ENCODE data around the gene FBN3.

The FBN3 gene

DNA sequence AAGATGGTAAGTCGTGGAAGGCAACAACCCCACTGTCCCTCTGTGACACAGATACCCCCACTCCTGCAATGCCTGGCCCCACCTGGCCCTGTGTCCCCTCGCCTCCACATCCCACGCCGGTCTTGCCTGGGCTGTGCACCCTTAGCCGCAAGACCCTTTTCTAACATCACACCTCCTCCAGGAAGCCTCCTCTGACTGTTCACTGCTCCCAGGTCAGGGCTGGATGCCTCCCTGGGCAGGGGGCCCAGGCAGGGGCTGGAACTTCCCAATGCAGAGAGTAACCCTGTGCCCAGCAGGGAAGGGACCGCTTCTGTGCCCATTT is 1.3 kb downstream of the FBN3 start:
- no peak for DNase-seq

DNA sequence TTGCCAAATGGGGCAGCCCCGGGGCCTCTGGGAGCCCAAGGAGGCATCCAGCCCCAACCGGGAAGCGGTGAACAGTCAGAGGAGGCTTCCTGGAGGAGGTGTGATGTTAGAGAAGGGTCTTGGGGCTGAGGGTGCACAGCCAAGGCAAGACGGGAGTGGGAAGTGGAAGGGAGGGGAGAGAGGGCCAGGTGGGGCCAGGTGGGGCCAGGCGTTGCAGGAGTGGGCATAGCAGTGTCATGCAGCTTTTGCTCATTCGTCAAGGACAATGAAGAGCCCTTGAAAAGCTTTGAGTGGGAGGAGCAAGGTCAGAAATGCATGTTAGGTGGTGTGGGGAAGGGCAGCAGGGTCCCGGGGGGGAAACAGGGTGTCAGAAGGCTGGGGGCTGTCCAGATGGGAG is 1.8 kb downstream of the FBN3 start:
- DNase-seq, result no peak

DNA sequence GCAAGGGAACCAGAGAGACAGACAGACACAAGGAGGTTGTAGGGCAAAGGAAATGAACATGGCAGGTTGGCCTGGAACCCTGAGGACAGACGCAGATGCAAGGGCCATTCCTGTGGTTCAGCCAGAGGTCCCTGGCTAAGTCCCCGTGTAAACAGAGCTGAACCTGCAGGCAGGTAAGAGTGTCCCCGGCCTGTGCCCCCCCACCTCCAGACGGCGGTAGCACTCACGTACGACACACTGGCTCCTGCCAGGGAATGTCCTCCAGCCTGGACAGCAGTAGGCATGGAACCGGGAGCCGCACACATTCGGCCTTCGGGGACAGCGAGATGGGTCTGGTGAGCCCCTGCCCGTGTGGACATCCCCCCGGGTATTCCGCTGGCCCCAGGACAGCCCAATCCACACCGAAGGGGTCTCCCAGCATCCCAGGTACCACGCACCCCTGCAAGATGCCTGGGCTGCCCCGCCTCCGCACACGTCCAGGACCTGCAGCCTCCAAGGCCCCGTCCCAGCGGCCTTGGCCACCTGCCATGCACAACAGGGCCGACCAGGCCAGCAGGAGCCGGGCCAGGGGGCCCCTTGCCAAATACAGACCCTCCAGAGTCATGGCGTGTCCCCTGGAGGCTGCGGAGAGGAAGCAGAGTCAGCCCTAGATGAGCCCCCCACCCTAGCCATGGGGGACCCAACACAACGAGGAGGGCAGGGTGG is 2.4 kb downstream of the FBN3 start:
- no peak for DNase-seq

DNA sequence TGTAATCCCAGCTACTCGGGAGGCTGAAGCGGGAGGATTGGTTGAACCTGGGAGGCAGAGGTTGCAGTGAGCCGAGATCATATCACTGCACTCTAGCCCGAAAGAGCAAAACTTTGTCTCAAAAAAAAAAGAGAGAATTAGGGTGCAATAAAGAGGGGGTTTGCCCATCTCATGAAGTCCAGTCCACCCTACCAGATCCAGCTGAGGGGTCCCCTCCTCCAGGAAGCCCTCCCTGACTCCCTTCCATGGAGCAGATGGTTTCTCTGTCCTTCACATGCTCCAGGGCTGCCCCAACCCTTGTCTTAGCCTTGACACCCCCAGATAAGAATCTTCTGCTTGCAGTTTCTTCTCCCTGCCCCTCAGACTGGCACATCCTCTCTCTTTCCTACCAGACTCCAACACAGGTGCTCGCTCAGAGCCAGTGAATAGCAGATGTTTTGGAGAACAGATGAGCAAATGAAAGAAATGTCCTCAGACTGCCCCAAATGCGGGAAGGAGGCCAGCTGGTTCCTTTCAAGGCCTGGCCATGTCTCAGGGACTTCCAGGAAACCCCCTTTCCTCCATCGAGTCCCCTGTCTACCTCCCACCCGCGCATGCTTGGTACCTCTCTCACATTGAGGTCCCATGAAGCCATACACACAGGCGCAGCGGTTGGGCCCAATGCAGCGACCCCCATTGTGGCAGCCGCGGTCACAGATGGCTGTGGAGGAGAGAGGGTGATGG is 5.0 kb downstream of the FBN3 start:
- no peak for DNase-seq

DNA sequence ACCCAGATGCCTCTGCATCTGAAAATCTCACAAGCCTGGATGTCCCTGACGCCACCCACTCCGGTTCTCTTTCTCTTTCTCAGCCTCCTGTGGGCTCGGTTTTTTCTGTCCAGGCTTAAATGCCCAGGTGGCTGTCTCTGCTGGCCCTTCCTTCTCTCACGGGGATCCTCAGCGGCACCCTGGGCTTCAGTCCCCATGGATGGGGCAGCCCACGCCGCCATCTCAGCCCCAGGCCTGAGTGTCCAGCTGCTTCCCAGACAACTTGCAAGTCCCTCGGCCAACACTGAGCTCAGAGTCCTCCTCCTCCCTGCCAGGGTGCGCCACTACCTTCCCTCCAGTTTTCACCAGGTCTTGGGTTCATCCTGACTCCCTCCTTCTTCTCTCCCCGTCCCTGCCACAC is 6.4 kb downstream of the FBN3 start:
- DNase-seq, result no peak

DNA sequence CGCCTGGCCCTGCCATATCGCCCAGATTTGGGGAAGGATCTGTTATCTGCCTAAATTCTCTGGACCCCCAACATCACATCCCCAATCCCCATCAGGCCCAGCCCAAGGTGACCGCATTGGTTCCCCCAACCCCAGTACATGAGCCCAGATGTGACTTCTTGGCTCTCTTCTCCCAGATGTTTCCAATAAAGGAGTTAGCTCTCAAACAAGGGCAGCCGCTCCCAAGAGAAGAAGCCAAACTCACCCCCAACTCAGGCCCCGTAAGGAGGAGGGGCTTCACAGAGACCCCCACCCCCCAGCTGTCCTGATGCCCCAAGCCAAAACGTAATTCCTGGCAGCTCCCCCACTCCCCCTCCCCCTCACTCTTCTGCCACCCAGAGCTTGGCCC is 6.9 kb downstream of the FBN3 start:
- DNase-seq, result no peak

DNA sequence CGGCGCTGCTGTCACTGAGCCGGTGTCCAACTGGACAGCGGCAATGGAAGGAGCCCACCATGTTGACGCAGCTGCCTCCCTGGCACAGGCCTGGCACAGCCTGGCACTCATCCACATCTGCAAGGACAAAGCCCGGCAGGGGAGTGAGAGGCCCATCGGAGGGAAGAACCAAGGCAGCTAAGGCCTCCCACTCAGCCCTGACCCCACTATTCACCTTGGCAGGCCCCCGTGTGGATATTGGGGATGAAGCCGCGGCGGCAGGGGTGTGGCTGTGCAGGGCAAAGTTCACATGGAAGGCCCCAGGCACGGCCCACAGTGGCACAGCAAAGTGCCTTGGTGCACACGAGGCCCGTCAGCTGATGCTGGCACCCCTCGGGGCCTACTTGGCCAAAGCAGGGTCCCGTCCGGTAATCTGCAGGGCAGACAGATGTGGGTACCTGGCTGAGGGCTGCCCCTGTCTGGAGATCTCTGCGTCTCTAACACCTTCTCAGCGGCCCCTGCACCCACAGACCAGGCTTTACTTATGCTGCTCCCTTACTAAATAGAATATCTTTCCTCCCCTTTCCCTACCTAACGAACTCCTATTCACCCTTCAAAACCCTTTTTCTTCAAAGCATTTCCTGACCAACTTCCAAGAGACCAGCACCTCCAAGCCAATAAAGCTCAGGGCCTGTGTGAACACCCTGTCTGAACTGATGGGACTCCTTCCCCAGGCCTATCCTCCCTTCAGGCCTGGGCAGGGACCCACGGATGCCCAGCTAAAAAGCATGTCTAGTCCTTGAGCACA is 7.5 kb downstream of the FBN3 start:
- DNase-seq, result no peak

DNA sequence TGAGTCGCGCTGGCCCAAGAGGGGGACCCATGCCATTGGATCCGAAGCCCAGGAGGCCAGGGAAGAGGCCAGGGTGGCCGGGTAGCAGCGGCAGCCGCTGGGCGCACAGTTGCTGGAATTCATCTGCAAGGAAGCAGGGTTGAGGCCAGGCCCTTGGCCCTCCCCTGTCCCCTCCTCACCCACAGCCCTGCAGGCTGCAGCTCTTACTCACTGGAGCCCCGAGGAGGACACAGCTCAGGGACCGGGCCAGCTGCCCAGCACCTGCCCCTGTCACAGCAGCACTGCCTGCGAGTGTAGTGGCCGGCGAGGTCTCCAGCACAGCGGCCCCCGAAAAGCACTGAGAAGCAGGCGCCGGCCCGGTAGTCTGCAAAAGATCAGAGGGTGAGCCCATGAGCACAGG is 11.2 kb downstream of the FBN3 start:
- no peak for DNase-seq

DNA sequence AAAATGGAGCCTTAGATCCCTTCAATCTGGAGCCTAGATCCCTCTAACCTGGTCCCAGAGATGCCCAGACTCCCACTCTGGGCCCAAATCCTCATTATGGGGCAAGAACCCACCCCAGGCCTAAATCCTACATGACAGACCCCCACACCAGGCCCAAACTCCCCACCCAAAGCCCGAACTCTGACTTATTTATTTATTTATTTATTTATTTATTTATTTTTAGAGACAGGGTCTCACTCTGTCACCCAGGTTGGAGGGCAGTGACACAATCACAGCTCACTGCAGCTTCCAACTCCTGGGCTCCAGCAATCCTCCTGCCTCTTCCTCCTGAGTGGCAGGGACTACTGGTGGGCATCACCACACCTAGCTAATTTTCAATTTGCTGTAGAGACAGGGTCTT is 12.0 kb downstream of the FBN3 start:
- no peak for DNase-seq

DNA sequence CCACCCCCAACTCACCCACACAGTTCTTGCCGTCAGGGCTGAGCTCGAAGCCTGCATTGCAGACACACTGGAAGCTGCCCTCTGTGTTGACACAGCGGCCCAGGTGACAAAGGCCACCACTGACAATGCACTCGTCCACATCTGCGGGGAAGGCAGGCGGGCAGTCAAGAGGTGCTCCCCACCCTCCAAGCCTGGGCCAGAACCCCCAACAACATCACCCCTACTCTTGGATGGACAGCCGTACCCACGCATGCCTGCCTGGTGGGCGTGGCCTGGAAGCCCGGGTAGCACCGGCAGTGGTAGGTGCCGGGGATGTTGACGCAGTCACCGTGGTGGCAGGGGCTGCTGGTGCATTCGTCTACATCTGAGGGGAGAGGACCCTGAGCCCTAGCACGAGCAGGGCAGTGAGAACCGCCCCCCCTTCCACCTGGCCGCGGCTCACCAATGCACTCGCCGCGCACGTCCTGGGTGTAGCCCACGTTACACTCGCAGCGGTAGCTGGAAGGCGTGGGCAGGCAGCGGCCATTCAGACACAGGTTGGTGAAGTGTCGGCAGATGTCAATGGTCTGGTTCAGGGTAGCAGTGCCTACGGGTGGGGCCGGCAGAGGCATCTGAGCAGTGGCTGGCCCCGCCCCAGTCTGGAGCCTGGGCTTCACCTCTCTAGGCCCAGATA is 13.3 kb downstream of the FBN3 start:
- no peak for DNase-seq

DNA sequence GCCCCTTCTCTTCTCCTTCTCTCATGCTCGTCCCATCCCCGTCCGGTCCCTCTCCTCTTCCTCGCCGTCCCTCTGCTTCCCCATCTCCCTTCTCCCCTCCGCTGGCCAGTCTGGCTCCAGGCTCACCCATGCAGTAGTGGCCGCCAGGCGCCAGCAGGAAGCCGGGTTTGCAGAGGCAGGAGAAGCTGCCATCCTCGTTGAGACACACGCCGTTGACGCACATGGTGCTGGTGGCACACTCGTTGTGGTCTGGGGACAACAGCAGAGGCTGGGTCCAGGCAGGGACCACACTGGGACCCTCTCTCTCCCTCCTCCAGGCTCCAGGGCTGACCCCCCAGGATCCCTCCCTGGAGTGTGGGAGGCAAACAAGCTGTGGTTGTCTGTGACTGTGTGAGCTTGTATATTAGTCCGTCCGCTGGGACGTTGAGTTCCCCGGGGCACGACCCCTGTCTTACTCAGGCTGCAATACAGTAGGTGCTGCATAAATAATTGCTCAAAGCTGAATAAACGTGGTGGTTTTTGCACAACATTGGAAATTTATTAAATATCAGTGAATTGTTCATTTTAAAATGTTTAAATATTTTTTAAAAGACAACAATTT is 16.4 kb downstream of the FBN3 start:
- no peak for DNase-seq

DNA sequence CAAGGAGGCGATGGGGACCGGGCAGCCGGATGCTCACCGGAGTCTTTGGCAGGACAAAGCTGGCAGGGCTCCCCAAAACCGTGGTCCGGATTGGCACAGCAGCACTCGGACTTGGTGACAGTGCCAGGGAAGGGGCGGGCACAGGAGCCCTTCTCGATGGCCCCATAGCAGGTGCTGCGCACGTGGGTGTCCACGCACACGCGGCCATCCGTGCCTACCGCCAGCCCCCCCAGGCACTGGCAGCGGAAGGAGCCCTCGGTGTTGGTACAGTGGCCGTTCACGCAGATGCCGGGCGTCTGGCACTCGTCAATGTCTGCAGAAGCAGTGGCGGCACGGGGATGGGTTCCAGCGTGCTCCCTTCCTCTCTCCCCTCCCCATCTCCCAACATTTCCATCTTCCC is 17.9 kb downstream of the FBN3 start:
- DNase-seq, result no peak

DNA sequence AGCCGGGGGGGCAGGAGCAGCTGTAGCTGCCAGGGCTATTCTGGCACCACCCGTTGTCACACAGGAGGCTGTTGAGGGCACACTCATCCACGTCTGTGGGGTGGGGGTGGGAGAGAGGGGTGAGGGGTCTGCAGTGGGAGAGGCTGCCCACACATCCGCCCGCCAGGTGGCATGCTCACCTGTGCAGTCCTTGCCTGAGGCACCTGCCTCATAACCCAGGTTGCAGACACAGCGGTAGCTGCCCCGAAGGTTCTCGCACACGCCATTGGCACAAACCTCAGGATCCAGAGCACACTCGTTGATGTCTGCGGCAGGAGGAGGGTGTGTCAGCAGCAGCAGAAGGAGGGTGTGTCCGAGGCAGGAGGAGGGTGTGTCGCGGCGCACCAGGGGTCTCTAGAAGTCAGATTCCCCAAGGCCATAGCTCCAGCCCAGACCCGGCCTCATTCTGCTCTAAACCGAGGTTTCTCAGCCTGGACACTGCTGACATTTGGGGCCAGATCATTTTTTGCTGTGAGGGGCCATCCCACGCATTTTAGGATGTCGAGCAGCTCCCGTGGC is 20.3 kb downstream of the FBN3 start:
- DNase-seq, result no peak

DNA sequence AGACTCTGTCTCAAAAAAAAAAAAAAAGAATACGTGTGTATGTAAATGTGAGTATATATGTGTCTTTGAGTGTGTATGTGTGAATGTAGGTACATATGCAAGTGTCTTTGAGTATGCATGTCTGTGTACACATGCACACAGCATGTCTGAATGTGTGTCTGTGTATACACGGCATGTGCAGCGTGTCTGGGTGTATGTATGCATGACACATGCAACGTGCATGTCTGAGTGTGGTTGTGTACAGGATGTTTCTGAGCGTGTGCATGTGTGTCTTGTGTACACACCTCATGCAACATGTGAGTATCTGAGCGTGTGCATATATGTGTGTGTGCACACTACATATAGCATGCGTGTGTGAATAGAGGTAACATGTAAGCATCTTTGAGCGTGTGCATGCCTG is 20.8 kb downstream of the FBN3 start:
- DNase-seq, result no peak

DNA sequence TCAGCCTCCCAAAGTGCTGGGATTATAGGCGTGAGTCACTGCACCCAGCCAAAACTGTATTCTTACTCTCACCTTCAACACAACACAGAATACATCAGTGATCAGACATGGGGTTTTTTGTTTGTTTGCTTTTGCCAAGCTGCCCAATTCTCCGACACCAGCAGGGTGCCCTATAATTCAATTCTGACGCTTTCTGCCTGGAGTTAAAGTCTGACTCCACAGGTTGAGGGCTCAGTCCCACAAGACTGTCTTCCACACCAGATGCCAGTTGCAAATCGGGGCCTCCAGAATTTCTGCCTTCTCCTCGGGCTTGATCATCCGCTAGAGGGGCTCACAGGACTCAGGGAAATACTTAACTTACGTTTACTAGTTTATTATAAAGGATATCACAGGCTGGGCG is 22.1 kb downstream of the FBN3 start:
- DNase-seq, result no peak

DNA sequence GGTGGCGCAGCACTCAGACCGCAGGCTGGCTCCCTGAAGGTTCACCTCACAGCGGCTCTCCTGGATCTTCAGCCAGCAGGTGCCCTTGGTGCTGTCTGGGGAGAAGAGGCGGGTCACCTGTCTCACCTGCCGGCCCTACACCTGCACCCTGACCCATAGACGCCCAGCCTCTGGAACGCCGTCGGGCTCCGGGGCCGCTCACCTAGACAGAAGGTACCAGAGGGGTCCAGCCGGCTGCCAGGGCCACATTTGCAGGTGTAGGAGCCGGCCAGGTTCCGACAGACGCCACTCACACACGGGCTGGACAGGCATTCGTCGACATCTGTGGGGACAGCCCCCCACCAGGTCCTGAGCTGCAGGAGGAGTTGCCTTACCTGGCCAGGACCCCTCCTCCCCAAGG is 22.9 kb downstream of the FBN3 start:
- no peak for DNase-seq

DNA sequence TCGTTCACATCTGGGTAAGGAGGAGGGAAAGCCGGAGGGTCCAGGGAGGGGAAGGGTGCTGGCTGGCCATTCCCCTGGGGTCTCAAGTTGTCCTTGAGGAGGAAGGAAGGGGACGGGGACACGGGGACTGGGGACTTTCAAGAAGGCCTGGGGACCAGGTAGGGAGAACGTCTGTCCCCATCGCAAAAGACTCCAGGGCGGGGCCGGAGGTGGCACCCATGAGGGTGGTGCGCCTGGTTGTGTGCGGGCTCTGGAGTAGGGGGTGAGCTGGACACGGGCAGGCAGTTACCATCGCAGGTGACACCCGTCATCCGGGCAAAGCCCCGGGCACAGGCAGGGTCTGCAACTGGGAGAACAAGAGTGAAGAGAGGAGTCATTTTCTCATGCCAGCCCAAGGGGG is 23.4 kb downstream of the FBN3 start:
- no peak for DNase-seq

DNA sequence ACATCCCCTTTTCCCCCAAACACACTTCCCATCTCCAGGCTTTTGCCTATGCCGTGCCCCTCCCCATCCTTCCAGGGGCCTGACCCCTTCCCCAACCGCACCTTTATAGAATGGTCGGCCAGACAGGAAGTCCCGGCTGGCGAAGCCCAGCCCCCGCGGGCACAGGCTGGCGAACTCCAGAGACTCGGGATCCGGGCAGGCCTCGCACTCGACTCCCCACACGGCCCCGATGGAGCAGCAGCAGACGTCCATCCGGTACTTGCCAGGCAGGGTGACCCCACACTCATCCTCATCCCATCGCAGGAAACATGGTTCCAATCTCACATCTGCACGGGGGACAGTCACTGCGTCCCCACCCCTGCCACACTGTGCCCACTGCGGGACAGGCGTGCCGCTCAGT is 25.7 kb downstream of the FBN3 start:
- DNase-seq, result no peak

DNA sequence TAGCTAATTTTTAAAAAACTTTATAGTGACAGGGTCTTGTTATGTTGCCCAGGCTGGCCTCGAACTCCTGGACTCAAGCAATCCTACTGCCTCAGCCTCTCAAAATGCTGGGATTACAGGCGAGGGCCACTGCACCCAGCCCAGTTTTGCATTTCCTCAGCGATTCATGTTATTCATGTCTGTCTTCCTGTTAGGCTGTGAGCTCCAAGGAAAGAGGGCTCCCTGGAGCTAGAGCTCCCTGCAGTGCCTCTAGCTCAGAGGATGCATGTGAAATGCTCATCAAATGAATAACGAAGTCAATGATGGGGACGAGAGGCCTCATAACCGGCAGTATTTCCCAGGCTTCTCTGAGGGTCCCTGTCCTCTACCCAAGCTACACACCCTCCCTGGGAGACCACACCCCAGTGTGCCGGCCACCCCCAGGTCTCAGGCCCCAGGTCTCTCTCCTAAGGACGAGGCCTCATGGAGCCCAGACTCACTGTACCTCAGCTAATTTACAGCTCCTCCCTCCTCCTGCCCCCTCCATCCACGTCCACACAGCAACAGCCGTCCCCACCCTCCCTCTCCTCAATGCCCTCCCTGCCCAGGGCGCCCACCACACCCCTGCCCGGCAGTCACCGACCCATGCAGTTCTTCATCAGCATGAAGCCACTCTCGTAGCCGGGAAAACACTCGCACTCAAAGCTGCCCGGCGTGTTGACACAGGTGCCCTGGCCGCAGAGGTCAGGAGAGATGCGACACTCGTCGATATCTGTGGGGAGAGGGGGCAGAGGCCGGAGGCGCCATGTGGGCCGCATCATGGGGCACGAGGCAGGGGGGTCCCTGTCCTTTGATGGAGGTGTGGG is 28.5 kb downstream of the FBN3 start:
- no peak for DNase-seq

DNA sequence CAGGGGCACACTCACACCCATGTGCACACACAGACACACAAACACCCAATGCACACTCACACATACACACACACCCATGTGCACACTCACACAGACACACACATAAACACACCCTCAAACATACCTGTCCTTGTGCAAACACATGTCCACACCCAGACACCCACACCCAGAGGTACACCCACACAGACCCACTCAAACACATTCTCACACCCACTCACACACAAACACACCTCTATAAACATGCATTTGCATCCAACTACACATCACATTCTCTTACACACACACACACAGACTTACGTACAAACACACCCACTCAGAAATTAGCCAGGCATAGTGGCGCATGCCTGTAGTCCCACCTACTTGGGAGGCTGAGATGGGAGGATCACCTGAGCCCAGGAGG is 31.4 kb downstream of the FBN3 start:
- DNase-seq, result no peak

DNA sequence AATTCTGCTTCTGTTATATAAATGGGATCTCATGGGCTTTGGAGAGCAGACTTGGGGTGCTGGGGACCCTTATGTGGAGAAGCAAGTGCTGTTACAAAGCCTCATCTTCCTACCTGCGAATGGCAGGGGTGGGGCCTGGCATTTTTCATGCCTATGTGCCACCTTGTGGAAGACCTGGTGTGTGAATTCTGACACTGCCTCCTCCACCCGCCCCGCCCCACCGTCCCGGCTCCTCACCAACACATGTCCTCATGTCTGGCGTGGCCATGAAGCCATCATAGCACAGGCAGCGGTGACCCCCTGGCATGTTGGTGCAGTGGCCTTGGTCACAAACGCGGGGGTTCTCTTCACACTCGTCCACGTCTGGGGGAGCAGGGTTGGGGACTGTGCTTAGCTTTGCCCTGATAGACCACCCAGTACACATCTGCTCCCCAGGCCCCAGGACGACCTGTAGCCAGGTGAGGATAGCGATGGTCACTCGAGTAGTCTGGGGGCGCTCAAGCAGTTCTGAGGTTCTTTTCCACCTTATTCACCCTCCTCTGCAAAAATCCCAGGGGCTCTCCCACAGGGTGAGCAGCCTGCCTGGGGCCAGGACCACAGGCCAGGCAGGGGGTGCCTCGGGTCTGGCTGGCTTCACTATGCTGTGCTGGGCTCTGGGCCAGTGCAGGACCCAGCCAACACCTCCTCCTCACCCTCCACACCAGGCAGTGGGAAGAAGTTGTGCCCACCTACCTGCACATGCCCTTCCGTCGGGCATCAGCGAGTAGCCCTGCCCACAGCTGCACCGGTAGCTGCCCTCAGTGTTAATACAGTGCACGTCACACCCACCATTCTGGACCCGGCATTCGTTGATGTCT is 32.7 kb downstream of the FBN3 start:
- DNase-seq, result peak; percentile 21

Data from hematopoietic multipotent progenitor cell treated with erythropoietin and hydrocortisone succinate and interleukin-3 and kit ligand, for 4 days (in vitro differentiated cells).